Endothelial cell of umbilical vein (primary cell): ENCODE data around the gene SIAH2. TPM values are rescaled to one million over a fixed set of nuclear protein-coding genes. Genes with fewer than 3 reads are reported as not detected.

Experiments used
- BruUV-seq: library from RNA; stranded (reverse); fragments of 400-500 nt; replicated peaks from 2 replicates; lab custom pipeline; 2021; lab: Mats Ljungman, UMichigan
- CTCF ChIA-PET: fragments of 300-600, 350-600 bp; sonication (Branson Sonifier 250); formaldehyde crosslinking; loops from one replicate; lab custom pipeline; 2021; ENCODE audit warnings: antibody characterized with exemption, inconsistent platforms; lab: Charles Lee
- POLR2A ChIA-PET: fragments of 300-600, 350-600 bp; sonication (Branson Sonifier 250); formaldehyde crosslinking; loops from one replicate; lab custom pipeline; 2021; ENCODE audit warnings: antibody characterized with exemption, inconsistent platforms; lab: Charles Lee
- DNase-seq: peaks from one replicate; pipeline ENCODE4 v3.0.0-alpha.2; 2011; ENCODE audit warnings: low read depth, low spot score
- FAIRE-seq: peaks from 2 replicates; lab custom pipeline; 2011; peaks lifted over from hg19 to GRCh38; lab: Jason Lieb, UNC
- H2AFZ ChIP-seq: 2 replicates; pipeline ENCODE4 v1.6.0; 2012; ENCODE audit warnings: low read depth, low read length, control low read depth, inconsistent platforms
- H3K27ac ChIP-seq: 2 replicates; pipeline ENCODE4 v1.5.1; 2011; ENCODE audit warnings: low read depth, mild to moderate bottlenecking, control low read depth, low read length, moderate library complexity; ENCODE audit not compliant: insufficient read depth
- H3K27me3 ChIP-seq, 2 experiments: 2 replicates each; pipeline versions ENCODE4 v1.6.0 to v1.6.1; 2011; ENCODE audit warnings: low read length in 2 of 2, mixed read lengths in 1 of 2; ENCODE audit not compliant: control insufficient read depth in 2 of 2, insufficient read depth in 2 of 2
- H3K36me3 ChIP-seq, 2 experiments: 2 replicates in 1 of 2; 3 replicates in 1 of 2; pipeline ENCODE4 v1.5.1; 2011; ENCODE audit warnings: low read length in 2 of 2, mild to moderate bottlenecking in 1 of 2, moderate library complexity in 1 of 2; ENCODE audit not compliant: control insufficient read depth in 2 of 2, insufficient read depth in 2 of 2; ENCODE audit errors: extremely low read depth in 1 of 2
- H3K4me1 ChIP-seq: 3 replicates; pipeline ENCODE4 v1.5.1; 2011; ENCODE audit warnings: mild to moderate bottlenecking, low read length; ENCODE audit not compliant: control insufficient read depth, insufficient read depth; ENCODE audit errors: extremely low read depth
- H3K4me2 ChIP-seq: 2 replicates; pipeline ENCODE4 v1.6.1; 2011; ENCODE audit warnings: low read length, control low read depth, mixed read lengths; ENCODE audit not compliant: insufficient read depth
- H3K4me3 ChIP-seq, 3 experiments: fragments of 200-600 bp in 1 of 3; sonication (generic), shearing (Covaris generic) in 1 of 3; replicated peaks in 1 of 3; 2 replicates each; pipeline ENCODE4 v1.5.1; 2011 to 2016; ENCODE audit warnings: control low read depth in 3 of 3, low read length in 3 of 3, mild to moderate bottlenecking in 2 of 3, inconsistent platforms in 1 of 3, low read depth in 1 of 3, moderate library complexity in 1 of 3; ENCODE audit not compliant: insufficient read depth in 1 of 3
- H3K79me2 ChIP-seq: 2 replicates; pipeline ENCODE4 v1.6.0; 2012; ENCODE audit warnings: low read length, inconsistent platforms; ENCODE audit not compliant: control insufficient read depth, insufficient read depth
- H3K9ac ChIP-seq: replicated peaks from 2 replicates; pipeline ENCODE3; 2011; ENCODE audit warnings: low read length, control low read depth; ENCODE audit not compliant: insufficient read depth; ENCODE audit errors: extremely low read depth
- H3K9me1 ChIP-seq: replicated peaks from 3 replicates; pipeline ENCODE4 v1.6.0; 2011; ENCODE audit warnings: mild to moderate bottlenecking, low read length; ENCODE audit not compliant: control insufficient read depth, insufficient read depth; ENCODE audit errors: extremely low read depth
- H3K9me3 ChIP-seq: replicated peaks from 2 replicates; pipeline ENCODE4 v1.5.1; 2012; ENCODE audit warnings: low read length, inconsistent platforms; ENCODE audit not compliant: control insufficient read depth, insufficient read depth
- H4K20me1 ChIP-seq: replicated peaks from 2 replicates; pipeline ENCODE3; 2011; ENCODE audit warnings: mild to moderate bottlenecking, low read length; ENCODE audit not compliant: control insufficient read depth, insufficient read depth; ENCODE audit errors: extremely low read depth
- EZH2 ChIP-seq: IDR thresholded peaks from 2 replicates; pipeline ENCODE4 v1.6.1; 2012; ENCODE audit warnings: borderline replicate concordance, low read depth, mild to moderate bottlenecking, moderate library complexity, low read length, inconsistent platforms; ENCODE audit not compliant: severe bottlenecking
- FOS ChIP-seq: IDR thresholded peaks from 2 replicates; pipeline ENCODE4 v1.6.1; 2011; ENCODE audit warnings: mild to moderate bottlenecking, low read length, moderate library complexity, borderline replicate concordance; ENCODE audit not compliant: insufficient read depth
- GATA2 ChIP-seq: IDR thresholded peaks from 2 replicates; pipeline ENCODE4 v1.7.0; 2011; ENCODE audit warnings: low read depth, mild to moderate bottlenecking, moderate library complexity, mixed read lengths, low read length; ENCODE audit not compliant: insufficient read length, insufficient read depth
- JUN ChIP-seq: IDR thresholded peaks from 2 replicates; pipeline ENCODE4 v1.6.1; 2011; ENCODE audit warnings: borderline replicate concordance, low read depth; ENCODE audit not compliant: insufficient read length, insufficient read depth
- MYC ChIP-seq: IDR thresholded peaks from one replicate; pipeline ENCODE4 v1.6.1; 2011; ENCODE audit warnings: mild to moderate bottlenecking, low read depth, low read length
- POLR2A ChIP-seq: IDR thresholded peaks from 2 replicates; pipeline ENCODE4 v1.6.1; 2012; ENCODE audit warnings: low read depth, mild to moderate bottlenecking, control low read depth, low read length
- POLR2AphosphoS5 ChIP-seq: IDR thresholded peaks from 2 replicates; pipeline ENCODE4 v1.6.1; 2012; ENCODE audit warnings: low read depth, mild to moderate bottlenecking, control low read depth, low read length, moderate library complexity; ENCODE audit not compliant: insufficient read depth
- dilution Hi-C: fragments of 300-500 bp; cut with MboI; formaldehyde crosslinking; loops from one replicate; pipeline ENCODE4 v1.15.0; 2019; ENCODE audit warnings: low sequenced_read_pairs; ENCODE audit not compliant: extremely low pct_ligation_motif_present
- intact Hi-C: fragments of 100-400 bp; cut with micrococcal nuclease; formaldehyde crosslinking; loops from one replicate; pipeline ENCODE4 v1.10.0; 2022
- polyA plus RNA-seq, 4 experiments: library from polyadenylated mRNA; depleted of rRNA in 3 of 4; stranded (reverse) in 3 of 4; unstranded in 1 of 4; fragments of >200 nt; gene quantifications; 2 replicates each; pipeline versions ENCODE4 v1.2.1 to v1.2.3, GENCODE V29; 2011 to 2012; ENCODE audit warnings: missing spikeins in 1 of 4
- total RNA-seq: library from RNA; stranded (reverse); gene quantifications from 2 replicates; pipeline ENCODE4 v1.2.3, GENCODE V29; 2021
- TF ChIP-seq, protein P1 (sequence below), 2 donors: IDR thresholded peaks; 1 replicate in 1 of 2; 2 replicates in 1 of 2; pipeline ENCODE4 v1.5.1; 2011; ENCODE audit warnings: low read length in 2 of 2, mild to moderate bottlenecking in 2 of 2, moderate library complexity in 2 of 2, control low read depth in 1 of 2, inconsistent platforms in 1 of 2, low read depth in 1 of 2; ENCODE audit not compliant: insufficient read depth in 1 of 2; ENCODE audit errors: extremely low read depth in 1 of 2
- TF ChIP-seq, protein P2 (sequence below): IDR thresholded peaks from 2 replicates; pipeline ENCODE4 v1.6.1; 2011; ENCODE audit not compliant: insufficient read depth, insufficient read length

Gene SIAH2
- total and polyA plus RNA-seq, 2 donors (not counting 3 experiments of a cell fraction or from before 2014, with no cell fraction given) = 16.7 to 25.1 TPM

DNA sequence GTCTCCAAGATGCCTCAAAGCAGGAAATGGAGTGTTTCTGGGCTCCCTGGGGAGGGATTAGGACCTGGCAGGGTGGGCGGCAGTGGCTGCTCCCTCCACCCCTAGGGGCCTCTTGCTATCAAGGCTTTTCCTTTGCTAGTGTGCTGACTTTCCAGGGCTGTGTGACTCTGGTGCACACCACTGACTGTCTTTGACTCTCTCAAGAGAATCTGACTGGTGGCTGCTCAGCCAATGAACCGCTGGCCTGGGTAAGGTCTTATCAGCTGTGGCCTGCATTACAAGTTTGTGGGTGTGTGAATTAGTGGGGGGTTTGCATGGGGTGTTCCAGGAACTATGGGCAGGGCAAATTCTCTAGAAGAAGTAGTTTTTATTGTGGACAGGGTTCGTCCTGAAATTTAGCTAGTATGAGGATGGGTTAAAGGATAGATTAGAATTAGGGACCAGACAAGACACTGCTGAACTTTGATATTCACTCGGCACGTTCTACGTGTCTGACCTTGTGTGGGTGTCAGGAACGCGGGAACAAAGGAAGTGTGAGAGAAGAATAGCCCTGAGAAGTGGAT is 29.5 kb downstream of the SIAH2 start:
- H3K27ac ChIP-seq = no peak overlapping the region
- dilution Hi-C loops = no loop called here
- no peaks in the 10 kb centered on the region for H3K79me2 ChIP-seq
- POLR2A ChIA-PET = no interaction called here
- intact Hi-C loops = no loop called here
- CTCF ChIA-PET = no interaction called here
- H4K20me1 ChIP-seq = no peaks in the 10 kb centered on the region
- no peak overlapping the region for H3K4me3 ChIP-seq
- no peak overlapping the region for H2AFZ ChIP-seq
- no peak overlapping the region for H3K4me2 ChIP-seq
- DNase-seq = no peak
- no peaks in the 10 kb centered on the region for H3K9me1 ChIP-seq
- H3K36me3 ChIP-seq = no peaks in the 10 kb centered on the region
- BruUV-seq = no TSS peak
- no peaks in the 10 kb centered on the region for H3K27me3 ChIP-seq
- H3K9me3 ChIP-seq = no peaks in the 10 kb centered on the region
- no peak overlapping the region for H3K9ac ChIP-seq
- H3K4me1 ChIP-seq = no peaks in the 10 kb centered on the region
- TF ChIP-seq, protein P1, sequence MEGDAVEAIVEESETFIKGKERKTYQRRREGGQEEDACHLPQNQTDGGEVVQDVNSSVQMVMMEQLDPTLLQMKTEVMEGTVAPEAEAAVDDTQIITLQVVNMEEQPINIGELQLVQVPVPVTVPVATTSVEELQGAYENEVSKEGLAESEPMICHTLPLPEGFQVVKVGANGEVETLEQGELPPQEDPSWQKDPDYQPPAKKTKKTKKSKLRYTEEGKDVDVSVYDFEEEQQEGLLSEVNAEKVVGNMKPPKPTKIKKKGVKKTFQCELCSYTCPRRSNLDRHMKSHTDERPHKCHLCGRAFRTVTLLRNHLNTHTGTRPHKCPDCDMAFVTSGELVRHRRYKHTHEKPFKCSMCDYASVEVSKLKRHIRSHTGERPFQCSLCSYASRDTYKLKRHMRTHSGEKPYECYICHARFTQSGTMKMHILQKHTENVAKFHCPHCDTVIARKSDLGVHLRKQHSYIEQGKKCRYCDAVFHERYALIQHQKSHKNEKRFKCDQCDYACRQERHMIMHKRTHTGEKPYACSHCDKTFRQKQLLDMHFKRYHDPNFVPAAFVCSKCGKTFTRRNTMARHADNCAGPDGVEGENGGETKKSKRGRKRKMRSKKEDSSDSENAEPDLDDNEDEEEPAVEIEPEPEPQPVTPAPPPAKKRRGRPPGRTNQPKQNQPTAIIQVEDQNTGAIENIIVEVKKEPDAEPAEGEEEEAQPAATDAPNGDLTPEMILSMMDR (IDR thresholded peaks at IDR 0.05; ENCODE audit: extremely low read depth in 1 of 2, insufficient read depth in 1 of 2, low read depth in 1 of 2, low read length in 2 of 2) = no peak
- TF ChIP-seq POLR2AphosphoS5 = no peak
- TF ChIP-seq POLR2A = no peak
- TF ChIP-seq EZH2 = no peak
- TF ChIP-seq JUN = no peak
- TF ChIP-seq GATA2 = no peak
- TF ChIP-seq FOS = no peak
- TF ChIP-seq MYC = no peak
- TF ChIP-seq, protein P2, sequence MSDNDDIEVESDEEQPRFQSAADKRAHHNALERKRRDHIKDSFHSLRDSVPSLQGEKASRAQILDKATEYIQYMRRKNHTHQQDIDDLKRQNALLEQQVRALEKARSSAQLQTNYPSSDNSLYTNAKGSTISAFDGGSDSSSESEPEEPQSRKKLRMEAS = no peak
- FAIRE-seq = no peak
